K562 (cell line): Measurements from ENCODE around the gene CSTPP1. TPM values are rescaled to one million over a fixed set of nuclear protein-coding genes. Genes with fewer than 3 reads are reported as not detected.
A peak's percentile ranks its signal among the peaks of the same experiment; 100 is the strongest.

Experiments
- CBX8 ChIP-seq: fragments of 200-600 bp; sonication (generic); IDR thresholded peaks from 2 replicates; pipeline ENCODE4 v1.6.1; 2012; ENCODE audit warnings: borderline replicate concordance, mixed run types, low read depth, mild to moderate bottlenecking, moderate library complexity, mixed read lengths, low read length, control low read depth, inconsistent platforms; ENCODE audit not compliant: poor library complexity, severe bottlenecking; ENCODE audit errors: extremely low read depth
- FOXA3 ChIP-seq, 2 experiments: fragments of 450-650 bp in 1 of 2; sonication (generic) in 1 of 2; formaldehyde crosslinking; IDR thresholded peaks in 1 of 2; conservative IDR thresholded peaks in 1 of 2; 2 replicates each; pipeline versions ENCODE4 v1.4.0 to v1.8.0; 2020 to 2022; ENCODE audit warnings: mild to moderate bottlenecking in 2 of 2, missing genetic modification reagents in 1 of 2
- HOXB6 ChIP-seq: fragments of 250-450 bp; sonication (Bioruptor Pico); IDR thresholded peaks from 2 replicates; pipeline ENCODE4 v1.5.1; 2022; ENCODE audit warnings: mild to moderate bottlenecking, borderline replicate concordance
- MBD2 ChIP-seq: sonication (generic); IDR thresholded peaks from 2 replicates; pipeline ENCODE4 v1.6.1; 2016; ENCODE audit warnings: low read depth, borderline replicate concordance
- PML ChIP-seq: IDR thresholded peaks from 2 replicates; pipeline ENCODE4 v1.6.1; 2012; ENCODE audit warnings: low read length, inconsistent platforms
- POLR3A ChIP-seq: IDR thresholded peaks from 2 replicates; pipeline ENCODE4 v1.6.1; 2011; ENCODE audit warnings: borderline replicate concordance, mild to moderate bottlenecking, moderate library complexity; ENCODE audit not compliant: insufficient read length, insufficient read depth; ENCODE audit errors: extremely low read depth
- RFX5 ChIP-seq: IDR thresholded peaks from 2 replicates; pipeline ENCODE4 v1.6.1; 2011; ENCODE audit warnings: low read depth, mild to moderate bottlenecking, improper control_type of control experiment, low read length
- TEAD4 ChIP-seq, 2 experiments: sonication (generic) in 1 of 2; formaldehyde crosslinking in 1 of 2; IDR thresholded peaks; 2 replicates each; pipeline versions ENCODE4 v1.6.1 to v1.8.0; 2012 to 2022; ENCODE audit warnings: borderline replicate concordance in 1 of 2, inconsistent platforms in 1 of 2, low read length in 1 of 2, mild to moderate bottlenecking in 1 of 2, missing genetic modification reagents in 1 of 2
- TGIF2 ChIP-seq: sonication (generic); formaldehyde crosslinking; IDR thresholded peaks from 2 replicates; pipeline ENCODE4 v1.8.1; 2022; ENCODE audit warnings: mild to moderate bottlenecking, missing genetic modification reagents, moderate library complexity
- XRCC4 ChIP-seq: IDR thresholded peaks from one replicate; pipeline ENCODE4 v1.6.1; 2011; ENCODE audit not compliant: insufficient read depth, insufficient read length; ENCODE audit errors: extremely low read depth
- polyA plus RNA-seq, 8 experiments: library from polyadenylated mRNA; depleted of rRNA in 4 of 8; stranded (reverse) in 5 of 8; unstranded in 3 of 8; fragments of >200 nt; fragmentation: Nextera tagmentation in 2 of 8; fragmentation: Illumina TruSeq in 1 of 8; extraction: Ambion mirVana in 2 of 8; extraction: Trizol in 1 of 8; gene quantifications; 2 replicates each; pipeline versions ENCODE4 v1.2.1 to v1.2.3, GENCODE V29; 2011 to 2014; ENCODE audit warnings: inconsistent platforms in 1 of 8, missing spikeins in 1 of 8
- total RNA-seq, 7 experiments: library from RNA; depleted of rRNA in 6 of 7; stranded (reverse); fragments of >200 nt in 6 of 7; fragmentation: Illumina TruSeq in 2 of 7; extraction: Trizol in 2 of 7; gene quantifications; 2 replicates each; pipeline versions ENCODE4 v1.2.1 to v1.2.3, GENCODE V29; 2011 to 2021; ENCODE audit warnings: low replicate concordance in 1 of 7
- TF ChIP-seq, protein P1 (sequence below): fragments of 250-450 bp; sonication (Bioruptor Pico); IDR thresholded peaks from 2 replicates; pipeline ENCODE4 v1.8.0; 2021; ENCODE audit warnings: moderate library complexity, mild to moderate bottlenecking, inconsistent platforms
- TF ChIP-seq, protein P2 (sequence below): sonication (generic); formaldehyde crosslinking; IDR thresholded peaks from 2 replicates; pipeline ENCODE4 v1.8.0; 2022; ENCODE audit warnings: mild to moderate bottlenecking, missing genetic modification reagents
- TF ChIP-seq, protein P3 (sequence below): fragments of 450-650 bp; IDR thresholded peaks from 2 replicates; pipeline ENCODE4 v1.6.1; 2017; ENCODE audit warnings: antibody characterized with exemption, mild to moderate bottlenecking
- TF ChIP-seq, protein P4 (sequence below), 2 experiments: fragments of 250-450 bp in 1 of 2; fragments of 450-650 bp in 1 of 2; sonication (Bioruptor Pico) in 1 of 2; IDR thresholded peaks; 2 replicates each; pipeline versions ENCODE4 v1.6.1 to v1.8.0; 2016 to 2021; ENCODE audit warnings: mild to moderate bottlenecking in 2 of 2, moderate library complexity in 2 of 2, missing compliant biosample characterization in 1 of 2, missing genetic modification characterization in 1 of 2

Gene CSTPP1
- total and polyA plus RNA-seq, 9 of the 15 experiments (the other 6 are each of a cell fraction or from before 2014, with no cell fraction given), result 6.5 to 17.8 (median 9.2) TPM

DNA sequence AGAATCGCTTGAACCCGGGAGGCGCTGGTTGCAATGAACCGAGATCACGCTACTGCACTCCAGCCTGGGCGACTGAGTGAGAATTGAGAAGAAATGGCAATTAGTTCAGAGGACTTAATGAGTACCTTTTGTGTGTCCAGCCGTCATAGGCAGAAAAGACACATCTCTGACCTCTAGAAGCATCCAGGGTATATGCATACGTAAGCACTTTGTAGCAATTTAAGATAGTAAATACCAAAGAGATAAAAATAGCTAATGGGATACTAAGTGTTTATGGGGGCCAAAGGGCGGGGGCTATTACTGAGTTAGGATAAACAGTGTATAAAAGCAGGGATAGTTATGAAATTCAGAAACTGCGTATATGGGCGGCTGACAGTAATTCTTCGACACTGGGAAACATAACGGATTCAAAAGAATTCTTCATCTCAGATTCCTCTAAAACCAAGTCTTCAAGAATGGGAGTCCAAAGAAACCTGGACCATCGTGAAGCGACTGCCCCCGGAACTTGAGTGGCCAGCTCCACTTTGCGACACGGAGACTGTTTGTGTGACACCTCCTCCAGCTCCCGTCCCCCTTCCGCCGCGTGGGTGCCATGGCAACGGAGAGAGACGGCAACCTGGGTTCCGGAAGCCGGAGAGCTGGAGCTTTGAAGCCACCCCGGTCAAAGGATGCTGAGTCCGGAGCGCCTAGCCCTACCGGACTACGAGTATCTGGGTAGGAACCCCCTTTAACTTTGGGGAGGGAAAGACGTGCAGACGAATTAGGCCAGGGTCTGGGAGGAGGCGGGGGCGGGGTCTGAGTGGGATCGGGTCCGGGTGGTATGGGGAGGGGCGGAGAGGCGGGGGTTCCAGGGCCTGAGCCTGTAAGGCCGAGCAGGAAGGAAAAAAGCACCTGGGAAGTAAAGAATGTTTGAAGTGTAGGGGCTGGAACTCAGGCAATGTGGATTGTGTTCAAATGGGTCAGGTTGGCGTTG is at the start of gene CSTPP1 (continued):
- TF ChIP-seq PML (no peak), TGIF2 (no peak), XRCC4 (no peak), CBX8 (no peak), HOXB6 (CRISPR knock-in tag) (no peak), MBD2 (peak; percentile 75; the same call in 1 of the 2 replicates), TEAD4 (IDR thresholded peaks at IDR 0.05; ENCODE audit: low read length) (no peak; the same call in 1 of the 2 replicates), TEAD4 (CRISPR knock-in tag; IDR thresholded peaks at IDR 0.05; ENCODE audit: borderline replicate concordance) (no peak), FOXA3 (CRISPR knock-in tag; conservative IDR thresholded peaks at IDR 0.05 in 1 of 2, IDR thresholded peaks at IDR 0.05 in 1 of 2) (no peak), POLR3A (no peak), RFX5 (no peak; the same call in 1 of the 2 replicates)
- TF ChIP-seq, protein P1, sequence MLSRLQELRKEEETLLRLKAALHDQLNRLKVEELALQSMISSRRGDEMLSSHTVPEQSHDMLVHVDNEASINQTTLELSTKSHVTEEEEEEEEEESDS (CRISPR knock-in tag), result no peak
- TF ChIP-seq, protein P2, sequence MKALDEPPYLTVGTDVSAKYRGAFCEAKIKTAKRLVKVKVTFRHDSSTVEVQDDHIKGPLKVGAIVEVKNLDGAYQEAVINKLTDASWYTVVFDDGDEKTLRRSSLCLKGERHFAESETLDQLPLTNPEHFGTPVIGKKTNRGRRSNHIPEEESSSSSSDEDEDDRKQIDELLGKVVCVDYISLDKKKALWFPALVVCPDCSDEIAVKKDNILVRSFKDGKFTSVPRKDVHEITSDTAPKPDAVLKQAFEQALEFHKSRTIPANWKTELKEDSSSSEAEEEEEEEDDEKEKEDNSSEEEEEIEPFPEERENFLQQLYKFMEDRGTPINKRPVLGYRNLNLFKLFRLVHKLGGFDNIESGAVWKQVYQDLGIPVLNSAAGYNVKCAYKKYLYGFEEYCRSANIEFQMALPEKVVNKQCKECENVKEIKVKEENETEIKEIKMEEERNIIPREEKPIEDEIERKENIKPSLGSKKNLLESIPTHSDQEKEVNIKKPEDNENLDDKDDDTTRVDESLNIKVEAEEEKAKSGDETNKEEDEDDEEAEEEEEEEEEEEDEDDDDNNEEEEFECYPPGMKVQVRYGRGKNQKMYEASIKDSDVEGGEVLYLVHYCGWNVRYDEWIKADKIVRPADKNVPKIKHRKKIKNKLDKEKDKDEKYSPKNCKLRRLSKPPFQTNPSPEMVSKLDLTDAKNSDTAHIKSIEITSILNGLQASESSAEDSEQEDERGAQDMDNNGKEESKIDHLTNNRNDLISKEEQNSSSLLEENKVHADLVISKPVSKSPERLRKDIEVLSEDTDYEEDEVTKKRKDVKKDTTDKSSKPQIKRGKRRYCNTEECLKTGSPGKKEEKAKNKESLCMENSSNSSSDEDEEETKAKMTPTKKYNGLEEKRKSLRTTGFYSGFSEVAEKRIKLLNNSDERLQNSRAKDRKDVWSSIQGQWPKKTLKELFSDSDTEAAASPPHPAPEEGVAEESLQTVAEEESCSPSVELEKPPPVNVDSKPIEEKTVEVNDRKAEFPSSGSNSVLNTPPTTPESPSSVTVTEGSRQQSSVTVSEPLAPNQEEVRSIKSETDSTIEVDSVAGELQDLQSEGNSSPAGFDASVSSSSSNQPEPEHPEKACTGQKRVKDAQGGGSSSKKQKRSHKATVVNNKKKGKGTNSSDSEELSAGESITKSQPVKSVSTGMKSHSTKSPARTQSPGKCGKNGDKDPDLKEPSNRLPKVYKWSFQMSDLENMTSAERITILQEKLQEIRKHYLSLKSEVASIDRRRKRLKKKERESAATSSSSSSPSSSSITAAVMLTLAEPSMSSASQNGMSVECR (CRISPR knock-in tag), result peak; percentile 28; the same call in 1 of the 2 replicates
- TF ChIP-seq, protein P3, sequence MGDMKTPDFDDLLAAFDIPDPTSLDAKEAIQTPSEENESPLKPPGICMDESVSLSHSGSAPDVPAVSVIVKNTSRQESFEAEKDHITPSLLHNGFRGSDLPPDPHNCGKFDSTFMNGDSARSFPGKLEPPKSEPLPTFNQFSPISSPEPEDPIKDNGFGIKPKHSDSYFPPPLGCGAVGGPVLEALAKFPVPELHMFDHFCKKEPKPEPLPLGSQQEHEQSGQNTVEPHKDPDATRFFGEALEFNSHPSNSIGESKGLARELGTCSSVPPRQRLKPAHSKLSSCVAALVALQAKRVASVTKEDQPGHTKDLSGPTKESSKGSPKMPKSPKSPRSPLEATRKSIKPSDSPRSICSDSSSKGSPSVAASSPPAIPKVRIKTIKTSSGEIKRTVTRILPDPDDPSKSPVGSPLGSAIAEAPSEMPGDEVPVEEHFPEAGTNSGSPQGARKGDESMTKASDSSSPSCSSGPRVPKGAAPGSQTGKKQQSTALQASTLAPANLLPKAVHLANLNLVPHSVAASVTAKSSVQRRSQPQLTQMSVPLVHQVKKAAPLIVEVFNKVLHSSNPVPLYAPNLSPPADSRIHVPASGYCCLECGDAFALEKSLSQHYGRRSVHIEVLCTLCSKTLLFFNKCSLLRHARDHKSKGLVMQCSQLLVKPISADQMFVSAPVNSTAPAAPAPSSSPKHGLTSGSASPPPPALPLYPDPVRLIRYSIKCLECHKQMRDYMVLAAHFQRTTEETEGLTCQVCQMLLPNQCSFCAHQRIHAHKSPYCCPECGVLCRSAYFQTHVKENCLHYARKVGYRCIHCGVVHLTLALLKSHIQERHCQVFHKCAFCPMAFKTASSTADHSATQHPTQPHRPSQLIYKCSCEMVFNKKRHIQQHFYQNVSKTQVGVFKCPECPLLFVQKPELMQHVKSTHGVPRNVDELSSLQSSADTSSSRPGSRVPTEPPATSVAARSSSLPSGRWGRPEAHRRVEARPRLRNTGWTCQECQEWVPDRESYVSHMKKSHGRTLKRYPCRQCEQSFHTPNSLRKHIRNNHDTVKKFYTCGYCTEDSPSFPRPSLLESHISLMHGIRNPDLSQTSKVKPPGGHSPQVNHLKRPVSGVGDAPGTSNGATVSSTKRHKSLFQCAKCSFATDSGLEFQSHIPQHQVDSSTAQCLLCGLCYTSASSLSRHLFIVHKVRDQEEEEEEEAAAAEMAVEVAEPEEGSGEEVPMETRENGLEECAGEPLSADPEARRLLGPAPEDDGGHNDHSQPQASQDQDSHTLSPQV, result peak; percentile 25; the same call in 1 of the 2 replicates
- TF ChIP-seq, protein P4, sequence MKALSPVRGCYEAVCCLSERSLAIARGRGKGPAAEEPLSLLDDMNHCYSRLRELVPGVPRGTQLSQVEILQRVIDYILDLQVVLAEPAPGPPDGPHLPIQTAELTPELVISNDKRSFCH (CRISPR knock-in tag; IDR thresholded peaks at IDR 0.05), result no peak
- TF ChIP-seq, protein P4 (tag; IDR thresholded peaks at IDR 0.05), result 0 out of 2 replicates have a peak, but pooled peaks have one; percentile 22
